Hepatocyte (in vitro differentiated cells): ENCODE measurements around the gene UTP25.

Source experiments
- EZH2 ChIP-seq: fragments of 200-600 bp; sonication (generic); IDR thresholded peaks from 2 replicates; pipeline ENCODE4 v1.6.1; 2016; ENCODE audit warnings: antibody characterized with exemption, mild to moderate bottlenecking, borderline replicate concordance
- EZH2phosphoT487 ChIP-seq: fragments of 200-600 bp; sonication (generic); IDR thresholded peaks from one replicate; pipeline ENCODE4 v1.6.1; 2018; ENCODE audit warnings: antibody characterized with exemption, mild to moderate bottlenecking, low read depth, moderate library complexity; ENCODE audit not compliant: unreplicated experiment, severe bottlenecking
- TF ChIP-seq, protein P1 (sequence below): fragments of 200-600 bp; sonication (generic); IDR thresholded peaks from 2 replicates; pipeline ENCODE4 v1.5.1; 2016; ENCODE audit warnings: antibody characterized with exemption, mild to moderate bottlenecking; ENCODE audit not compliant: poor library complexity

DNA sequence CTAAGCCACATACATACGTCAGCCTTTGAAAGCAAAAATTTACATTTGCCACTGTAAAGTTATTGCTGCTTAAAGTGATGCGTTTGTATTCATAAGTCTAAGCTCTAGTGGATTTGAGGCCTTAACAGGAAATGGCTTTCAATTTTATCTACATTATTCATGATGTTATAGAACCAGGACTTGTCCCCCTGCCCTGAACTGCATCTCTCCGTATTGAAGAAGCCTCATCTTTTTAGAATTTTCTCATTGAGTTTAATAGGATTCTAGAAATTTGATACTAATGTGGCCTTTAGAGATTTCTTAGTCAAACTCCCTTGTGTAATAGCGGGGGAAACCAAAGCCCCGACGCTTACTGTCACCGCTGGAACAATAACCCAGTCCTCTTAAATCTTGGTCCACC is 9.9 kb downstream of the UTP25 start:
- TF ChIP-seq, protein P1, sequence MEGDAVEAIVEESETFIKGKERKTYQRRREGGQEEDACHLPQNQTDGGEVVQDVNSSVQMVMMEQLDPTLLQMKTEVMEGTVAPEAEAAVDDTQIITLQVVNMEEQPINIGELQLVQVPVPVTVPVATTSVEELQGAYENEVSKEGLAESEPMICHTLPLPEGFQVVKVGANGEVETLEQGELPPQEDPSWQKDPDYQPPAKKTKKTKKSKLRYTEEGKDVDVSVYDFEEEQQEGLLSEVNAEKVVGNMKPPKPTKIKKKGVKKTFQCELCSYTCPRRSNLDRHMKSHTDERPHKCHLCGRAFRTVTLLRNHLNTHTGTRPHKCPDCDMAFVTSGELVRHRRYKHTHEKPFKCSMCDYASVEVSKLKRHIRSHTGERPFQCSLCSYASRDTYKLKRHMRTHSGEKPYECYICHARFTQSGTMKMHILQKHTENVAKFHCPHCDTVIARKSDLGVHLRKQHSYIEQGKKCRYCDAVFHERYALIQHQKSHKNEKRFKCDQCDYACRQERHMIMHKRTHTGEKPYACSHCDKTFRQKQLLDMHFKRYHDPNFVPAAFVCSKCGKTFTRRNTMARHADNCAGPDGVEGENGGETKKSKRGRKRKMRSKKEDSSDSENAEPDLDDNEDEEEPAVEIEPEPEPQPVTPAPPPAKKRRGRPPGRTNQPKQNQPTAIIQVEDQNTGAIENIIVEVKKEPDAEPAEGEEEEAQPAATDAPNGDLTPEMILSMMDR = no peak
- TF ChIP-seq EZH2 (no peak), EZH2phosphoT487 (no peak)
